Neural progenitor cell (in vitro differentiated cells): Measurements from ENCODE around the gene PKNOX2. TPM values are rescaled to one million over a fixed set of nuclear protein-coding genes. Genes with fewer than 3 reads are reported as not detected.

Experiments used
- DNase-seq: peaks from one replicate; pipeline ENCODE4 v3.0.0-alpha.2; 2016; ENCODE audit warnings: low spot score
- H2AFZ ChIP-seq: fragments of 200-600 bp; sonication (generic); replicated peaks from 2 replicates; pipeline ENCODE4 v1.6.1; 2016; ENCODE audit warnings: antibody characterized with exemption
- H3F3A ChIP-seq: fragments of 200-600 bp; sonication (generic); 2 replicates; pipeline ENCODE4 v1.6.1; 2016; ENCODE audit warnings: antibody characterized with exemption, low read depth
- H3K27ac ChIP-seq: fragments of 200-600 bp; sonication (generic); 2 replicates; pipeline ENCODE4 v1.5.1; 2016; ENCODE audit warnings: mild to moderate bottlenecking
- H3K27me3 ChIP-seq: fragments of 200-600 bp; sonication (generic); 2 replicates; pipeline ENCODE4 v1.6.1; 2016; ENCODE audit warnings: mild to moderate bottlenecking, moderate library complexity
- H3K36me3 ChIP-seq: fragments of 200-600 bp; sonication (generic); 2 replicates; pipeline ENCODE4 v1.5.1; 2016
- H3K4me1 ChIP-seq: fragments of 200-600 bp; sonication (generic); 2 replicates; pipeline ENCODE4 v1.6.1; 2016; ENCODE audit warnings: mixed run types
- H3K4me2 ChIP-seq: fragments of 200-600 bp; sonication (generic); 2 replicates; pipeline ENCODE4 v1.6.1; 2016
- H3K4me3 ChIP-seq: fragments of 200-600 bp; sonication (generic); 2 replicates; pipeline ENCODE4 v1.5.1; 2016
- H3K79me2 ChIP-seq: fragments of 200-600 bp; sonication (generic); 2 replicates; pipeline ENCODE4 v1.6.1; 2016; ENCODE audit warnings: low read depth
- H3K9ac ChIP-seq: fragments of 200-600 bp; sonication (generic); 2 replicates; pipeline ENCODE4 v1.6.1; 2016
- H3K9me3 ChIP-seq: fragments of 200-600 bp; sonication (generic); 2 replicates; pipeline ENCODE4 v1.5.1; 2016; ENCODE audit warnings: low read depth
- H4K20me1 ChIP-seq: fragments of 200-600 bp; sonication (generic); 2 replicates; pipeline ENCODE4 v1.6.1; 2016; ENCODE audit warnings: low read depth
- H3K27ac Mint-ChIP-seq: 3 replicates; pipeline ENCODE4 v1.8.0; 2021; ENCODE audit warnings: mixed read lengths
- H3K27me3 Mint-ChIP-seq: 2 replicates; pipeline ENCODE4 v1.8.0; 2022; ENCODE audit warnings: low read depth, mild to moderate bottlenecking, inconsistent platforms, moderate library complexity, mixed read lengths; ENCODE audit not compliant: insufficient read depth
- H3K36me3 Mint-ChIP-seq: 3 replicates; pipeline ENCODE4 v1.8.0; 2021; ENCODE audit warnings: mixed read lengths
- H3K4me1 Mint-ChIP-seq: 3 replicates; pipeline ENCODE4 v1.8.0; 2021; ENCODE audit warnings: mixed read lengths
- H3K4me3 Mint-ChIP-seq: 3 replicates; pipeline ENCODE4 v1.8.0; 2021; ENCODE audit warnings: mild to moderate bottlenecking, moderate library complexity, mixed read lengths
- H3K9me3 Mint-ChIP-seq: 3 replicates; pipeline ENCODE4 v1.8.0; 2020; ENCODE audit warnings: mixed read lengths
- CTCF ChIP-seq: fragments of 200-600 bp; sonication (generic); IDR thresholded peaks from 2 replicates; pipeline ENCODE4 v1.5.1; 2017; ENCODE audit warnings: antibody characterized with exemption, mild to moderate bottlenecking
- EZH2 ChIP-seq: fragments of 200-600 bp; sonication (generic); IDR thresholded peaks from 2 replicates; pipeline ENCODE4 v1.6.1; 2017; ENCODE audit warnings: antibody characterized with exemption, mild to moderate bottlenecking, moderate library complexity
- EZH2phosphoT487 ChIP-seq: fragments of 200-600 bp; sonication (generic); IDR thresholded peaks from 2 replicates; pipeline ENCODE4 v1.6.1; 2017; ENCODE audit warnings: antibody characterized with exemption
- total RNA-seq: library from RNA; depleted of rRNA; stranded (reverse); fragments of >200 nt; gene quantifications from 2 replicates; pipeline ENCODE4 v1.2.3, GENCODE V29; 2015; ENCODE audit warnings: low replicate concordance

Gene PKNOX2
- total RNA-seq, 1 donor from 2014 or later: 4.3 TPM

GRCh38 chr11:125175896-125176575, 11.5 kb downstream of the PKNOX2 start:
- Histone ChIP-seq H2AFZ (no peak overlapping the region), H3K27me3 (no peaks in the 10 kb centered on the region), H4K20me1 (peaks cover 41% of the 10 kb centered on the region), H3K4me2 (no peak overlapping the region), H3K9me3 (no peaks in the 10 kb centered on the region), H3F3A (peaks cover 16% of the 10 kb centered on the region), H3K27ac (no peak overlapping the region), H3K4me1 (peaks cover 45% of the 10 kb centered on the region), H3K4me3 (no peak overlapping the region), H3K79me2 (peaks cover 11% of the 10 kb centered on the region), H3K36me3 (no peaks in the 10 kb centered on the region), H3K9ac (no peak overlapping the region)
- H3K4me1 Mint-ChIP-seq: peaks cover 71% of the 10 kb centered on the region
- DNase-seq: no peak
- no peak for TF ChIP-seq CTCF
- TF ChIP-seq EZH2: no peak
- no peak for TF ChIP-seq EZH2phosphoT487
- no peak overlapping the region for H3K27ac Mint-ChIP-seq
- H3K9me3 Mint-ChIP-seq: no peaks in the 10 kb centered on the region
- peaks cover 18% of the 10 kb centered on the region for H3K36me3 Mint-ChIP-seq
- H3K27me3 Mint-ChIP-seq: peaks cover under 1% of the 10 kb centered on the region
- no peak overlapping the region for H3K4me3 Mint-ChIP-seq

- H3K4me3 Mint-ChIP-seq: no peak overlapping the region
- Histone ChIP-seq H3K9ac (no peak overlapping the region), H3K36me3 (no peaks in the 10 kb centered on the region), H3K4me3 (no peak overlapping the region), H3K79me2 (peaks cover 17% of the 10 kb centered on the region), H2AFZ (no peak overlapping the region), H3K4me1 (peaks cover 37% of the 10 kb centered on the region), H3K27me3 (no peaks in the 10 kb centered on the region), H3K4me2 (no peak overlapping the region), H4K20me1 (peaks cover 35% of the 10 kb centered on the region), H3K27ac (no peak overlapping the region), H3K9me3 (no peaks in the 10 kb centered on the region), H3F3A (peaks cover 12% of the 10 kb centered on the region)
- peaks cover 16% of the 10 kb centered on the region for H3K36me3 Mint-ChIP-seq
- H3K9me3 Mint-ChIP-seq: no peaks in the 10 kb centered on the region
- no peaks in the 10 kb centered on the region for H3K27me3 Mint-ChIP-seq
- no peak for DNase-seq
- H3K27ac Mint-ChIP-seq: no peak overlapping the region
- TF ChIP-seq EZH2phosphoT487: no peak
- no peak for TF ChIP-seq EZH2
- TF ChIP-seq CTCF: no peak
- peaks cover 66% of the 10 kb centered on the region for H3K4me1 Mint-ChIP-seq
Measured at GRCh38 chr11:125176866-125177265, 12.3 kb downstream of the PKNOX2 start.

- Mint-ChIP-seq H3K36me3 (peaks cover 14% of the 10 kb centered on the region), H3K27ac (peak overlapping the region; percentile 38), H3K9me3 (no peaks in the 10 kb centered on the region), H3K4me1 (peaks cover 67% of the 10 kb centered on the region), H3K4me3 (no peak overlapping the region), H3K27me3 (no peaks in the 10 kb centered on the region)
- Histone ChIP-seq H3K27ac (no peak overlapping the region), H3K79me2 (peaks cover 17% of the 10 kb centered on the region), H3F3A (peaks cover 12% of the 10 kb centered on the region), H3K27me3 (no peaks in the 10 kb centered on the region), H2AFZ (no peak overlapping the region), H3K9me3 (no peaks in the 10 kb centered on the region), H4K20me1 (peaks cover 35% of the 10 kb centered on the region), H3K4me3 (no peak overlapping the region), H3K36me3 (no peaks in the 10 kb centered on the region), H3K4me2 (peak overlapping the region; percentile 36), H3K9ac (no peak overlapping the region), H3K4me1 (peaks cover 37% of the 10 kb centered on the region)
- DNase-seq: no peak
- TF ChIP-seq EZH2: no peak
- TF ChIP-seq EZH2phosphoT487: no peak
- TF ChIP-seq CTCF: no peak
Measured at GRCh38 chr11:125177543-125177942, 13.0 kb downstream of the PKNOX2 start.
